ENCODE results near the gene LRRC8D.

DNA sequence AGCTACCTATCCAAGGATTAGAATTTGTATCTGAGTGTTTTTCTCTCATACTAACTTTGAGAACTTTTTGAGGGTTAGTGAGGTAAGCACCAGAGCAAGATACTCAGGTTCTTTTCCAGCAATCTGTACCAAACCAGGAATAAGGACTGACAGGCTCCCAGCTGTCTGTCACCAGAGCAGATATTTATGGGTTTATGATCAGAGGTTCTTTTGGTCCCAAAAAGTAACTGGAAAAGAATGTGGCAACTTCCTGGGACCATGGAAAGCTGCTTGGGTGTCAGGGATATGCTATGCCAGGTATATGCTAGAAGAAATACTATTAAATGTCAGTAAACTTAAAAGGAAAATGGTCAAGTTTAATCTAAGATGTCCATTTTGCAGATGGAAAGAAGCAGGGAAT lies 98.3 kb downstream of the LRRC8D start:
- TF ChIP-seq CTCF (IDR thresholded peaks at IDR 0.05) (no peak), POLR2A (IDR thresholded peaks at IDR 0.05) (no peak), POLR2AphosphoS5 (IDR thresholded peaks at IDR 0.05) (no peak)
